Spleen (tissue), 11 donors: Measurements from ENCODE around the gene ACTA1. TPM values are rescaled to one million over a fixed set of nuclear protein-coding genes. Genes with fewer than 3 reads are reported as not detected.

ENCODE experiments used
- DNase-seq: peaks from one replicate; pipeline ENCODE4 v3.0.0-alpha.2; 2020
- H3K27ac ChIP-seq, 8 donors: fragments of 200-600 bp; sonication (generic) in 7 of 8; 1 replicate in 4 of 8; 2 replicates in 4 of 8; pipeline versions ENCODE4 v1.5.0 to v1.8.0; 2016 to 2021; ENCODE audit warnings: inconsistent platforms in 4 of 8, mild to moderate bottlenecking in 4 of 8, moderate library complexity in 1 of 8
- H3K27me3 ChIP-seq, 7 donors: fragments of 200-600 bp; sonication (generic) in 6 of 7; replicated peaks in 1 of 7; 1 replicate in 4 of 7; 2 replicates in 3 of 7; pipeline versions ENCODE4 v1.5.0 to v1.8.0; 2016 to 2021; ENCODE audit warnings: inconsistent platforms in 3 of 7, mild to moderate bottlenecking in 1 of 7
- H3K36me3 ChIP-seq, 6 donors: fragments of 200-600 bp; sonication (generic) in 5 of 6; 1 replicate in 4 of 6; 2 replicates in 2 of 6; pipeline versions ENCODE4 v1.5.0 to v1.8.0; 2016 to 2021; ENCODE audit warnings: inconsistent platforms in 2 of 6
- H3K4me1 ChIP-seq, 6 donors: fragments of 200-600 bp; sonication (generic) in 5 of 6; 1 replicate in 3 of 6; 2 replicates in 3 of 6; pipeline versions ENCODE4 v1.5.0 to v1.8.0; 2016 to 2021; ENCODE audit warnings: inconsistent platforms in 3 of 6
- H3K4me3 ChIP-seq, 8 donors: fragments of 200-600 bp; sonication (generic) in 7 of 8; 1 replicate in 4 of 8; 2 replicates in 4 of 8; pipeline versions ENCODE4 v1.5.0 to v1.8.0; 2016 to 2021; ENCODE audit warnings: inconsistent platforms in 4 of 8, mild to moderate bottlenecking in 4 of 8, moderate library complexity in 2 of 8
- H3K9me3 ChIP-seq, 8 donors: fragments of 200-600 bp; sonication (generic) in 7 of 8; 1 replicate in 4 of 8; 2 replicates in 4 of 8; pipeline versions ENCODE4 v1.5.0 to v1.8.0; 2016 to 2021; ENCODE audit warnings: inconsistent platforms in 4 of 8
- CTCF ChIP-seq, 11 experiments: fragments of 200-600 bp in 7 of 11; fragments of 450-650 bp in 4 of 11; sonication (generic) in 4 of 11; IDR thresholded peaks in 8 of 11; conservative IDR thresholded peaks in 3 of 11; 1 replicate in 7 of 11; 2 replicates in 4 of 11; pipeline versions ENCODE4 v1.4.0 to v1.8.0; 2016 to 2021; ENCODE audit warnings: antibody characterized with exemption in 11 of 11, inconsistent platforms in 4 of 11, mild to moderate bottlenecking in 1 of 11
- POLR2A ChIP-seq, 3 donors: fragments of 450-650 bp; IDR thresholded peaks; one replicate each; pipeline ENCODE4 v1.5.1; 2017; ENCODE audit warnings: antibody characterized with exemption in 3 of 3, mild to moderate bottlenecking in 1 of 3
- POLR2AphosphoS5 ChIP-seq, 3 donors: sonication (generic); formaldehyde crosslinking; IDR thresholded peaks; one replicate each; pipeline ENCODE4 v1.5.1; 2017; ENCODE audit warnings: antibody characterized with exemption in 3 of 3
- WGBS, 5 donors: extraction: QIAGEN DNeasy Blood & Tissue Kit in 3 of 5; methylation state at CpG; one replicate each; pipeline versions ENCODE4 v1.1.5 to v1.1.7; 2013 to 2018; 5-methylcytosine and 5-hydroxymethylcytosine counted together
- intact Hi-C: fragments of 100-400 bp; cut with DNase I; formaldehyde crosslinking; loops from one replicate; pipeline ENCODE4 v1.15.0; 2023; ENCODE audit warnings: low total_unique reads
- polyA plus RNA-seq, 3 donors: library from polyadenylated mRNA; stranded (reverse); fragments of 200-250 nt; gene quantifications; one replicate each; pipeline ENCODE4 v1.2.1, GENCODE V29; 2013
- total RNA-seq, 7 donors: library from RNA; depleted of rRNA in 3 of 7; stranded (reverse); fragments of >200 nt in 3 of 7; fragmentation: NEBNext Ultra II Directional in 4 of 7; extraction: Animal tissue kit (Norgen Biotek cat#: 25700) in 4 of 7; gene quantifications; one replicate each; pipeline versions ENCODE4 v1.1.0 to v1.2.1, GENCODE V29; 2016 to 2021
- donor health status: healthy with polysubstance abuse.
- donor health status: DM: no; HTN: no; CAD: no; lungs with moderate emphysema.
- donor health status: DM: no; HTN: no; CAD: no.
- donor health status: Bipolar disorder and iron deficiency.
- donor health status: healthy.
- donor health status: DM: no; HTN: no; CAD: no.
- donor health status: DM: yes; HTN: yes; CAD: no.

ACTA1 gene
- total and polyA plus RNA-seq, 10 donors = 0.61 to 5.0 (median 0.81) TPM; not detected in 6

GRCh38 chr1:229459815-229460214 is 25.9 kb upstream of the ACTA1 start:
- H3K36me3 ChIP-seq = peaks cover 7 to 100% (median 85%) of the 10 kb centered on the region in 6 donors
- WGBS, 5 donors = 96 to 99% (median 98%) methylated on average over 3 of the region's 3 CpGs
- no peak for DNase-seq
- intact Hi-C loops = loop anchor here (10.0 kb wide), 1 partner anchor 175 kb away; no protein-coding TSS in a partner anchor
- no peak overlapping the region for H3K27ac ChIP-seq
- TF ChIP-seq POLR2A (IDR thresholded peaks at IDR 0.05) (no peak), POLR2AphosphoS5 (IDR thresholded peaks at IDR 0.05) (no peak), CTCF (IDR thresholded peaks at IDR 0.05 in 8 of 11, conservative IDR thresholded peaks at IDR 0.05 in 3 of 11) (no peak)
- H3K9me3 ChIP-seq = no peaks in the 10 kb centered on the region
- H3K4me3 ChIP-seq = no peak overlapping the region
- H3K4me1 ChIP-seq = no peaks in the 10 kb centered on the region
- no peaks in the 10 kb centered on the region for H3K27me3 ChIP-seq

GRCh38 chr1:229457436-229457835 is 23.5 kb upstream of the ACTA1 start:
- WGBS, 5 donors = 89 to 95% (median 89%) methylated on average over 4 of the region's 4 CpGs
- no peaks in the 10 kb centered on the region for H3K27me3 ChIP-seq
- intact Hi-C loops = loop anchor here (10.0 kb wide), 1 partner anchor 173 kb away; no protein-coding TSS in a partner anchor

GRCh38 chr1:229456016-229456415 is 22.1 kb upstream of the ACTA1 start:
- H3K27ac ChIP-seq = no peak overlapping the region
- H3K4me1 ChIP-seq = no peaks in the 10 kb centered on the region
- no peaks in the 10 kb centered on the region for H3K27me3 ChIP-seq
- no peaks in the 10 kb centered on the region for H3K9me3 ChIP-seq
- H3K36me3 ChIP-seq = peaks cover 4 to 100% (median 64%) of the 10 kb centered on the region in 6 donors
- DNase-seq = no peak
- no peak for TF ChIP-seq POLR2AphosphoS5 (IDR thresholded peaks at IDR 0.05)
- no peak for TF ChIP-seq CTCF (IDR thresholded peaks at IDR 0.05 in 8 of 11, conservative IDR thresholded peaks at IDR 0.05 in 3 of 11)
- TF ChIP-seq POLR2A (IDR thresholded peaks at IDR 0.05) = no peak
- intact Hi-C loops = loop anchor here (10.0 kb wide), 1 partner anchor 171 kb away; no protein-coding TSS in a partner anchor
- no peak overlapping the region for H3K4me3 ChIP-seq
- WGBS, 5 donors = 38 to 54% (median 49%) methylated on average over 3 of the region's 3 CpGs

More at GRCh38 chr1:229457436-229457835, 23.5 kb upstream of the ACTA1 start:
- TF ChIP-seq POLR2A (IDR thresholded peaks at IDR 0.05) (no peak), POLR2AphosphoS5 (IDR thresholded peaks at IDR 0.05) (no peak), CTCF (IDR thresholded peaks at IDR 0.05 in 8 of 11, conservative IDR thresholded peaks at IDR 0.05 in 3 of 11) (no peak)
- H3K4me1 ChIP-seq = no peaks in the 10 kb centered on the region
- no peak overlapping the region for H3K4me3 ChIP-seq
- no peaks in the 10 kb centered on the region for H3K9me3 ChIP-seq
- peaks cover 7 to 100% (median 68%) of the 10 kb centered on the region in 6 donors for H3K36me3 ChIP-seq
- DNase-seq = no peak
- no peak overlapping the region for H3K27ac ChIP-seq

GRCh38 chr1:229454056-229454455 is 20.2 kb upstream of the ACTA1 start:
- no peaks in the 10 kb centered on the region for H3K9me3 ChIP-seq
- H3K27me3 ChIP-seq = no peaks in the 10 kb centered on the region
- H3K27ac ChIP-seq = no peak overlapping the region
- intact Hi-C loops = loop anchor here (10.0 kb wide), 1 partner anchor 169 kb away; no protein-coding TSS in a partner anchor
- TF ChIP-seq POLR2A (IDR thresholded peaks at IDR 0.05) (no peak), POLR2AphosphoS5 (IDR thresholded peaks at IDR 0.05) (no peak), CTCF (IDR thresholded peaks at IDR 0.05 in 8 of 11, conservative IDR thresholded peaks at IDR 0.05 in 3 of 11) (no peak)
- no peak for DNase-seq
- 92 to 100% (median 97%) methylated on average over 4 of the region's 4 CpGs for WGBS, 5 donors
- no peak overlapping the region for H3K4me3 ChIP-seq
- no peaks in the 10 kb centered on the region for H3K4me1 ChIP-seq
- peaks cover 2 to 98% (median 58%) of the 10 kb centered on the region in 6 donors for H3K36me3 ChIP-seq
